H1 (cell line): ENCODE data around the gene INPP5B. TPM values are rescaled to one million over a fixed set of nuclear protein-coding genes. Genes with fewer than 3 reads are reported as not detected.

Experiments used
- BCL11A ChIP-seq, 2 experiments: IDR thresholded peaks; one replicate each; pipeline ENCODE4 v1.6.1; 2011; ENCODE audit warnings: low read depth in 2 of 2, low read length in 2 of 2, mild to moderate bottlenecking in 2 of 2
- HDAC2 ChIP-seq, 2 experiments: fragments of 300-600 bp in 1 of 2; sonication (generic) in 1 of 2; IDR thresholded peaks; 2 replicates each; pipeline ENCODE4 v1.6.1; 2011 to 2012; ENCODE audit warnings: low read depth in 2 of 2, low read length in 2 of 2, mild to moderate bottlenecking in 2 of 2, moderate library complexity in 2 of 2, borderline replicate concordance in 1 of 2, inconsistent platforms in 1 of 2
- RAD21 ChIP-seq, 2 experiments: IDR thresholded peaks in 1 of 2; conservative IDR thresholded peaks in 1 of 2; 2 replicates each; pipeline ENCODE4 v1.6.1; 2011; ENCODE audit warnings: low read depth in 2 of 2, low read length in 2 of 2, improper control_type of control experiment in 1 of 2, inconsistent platforms in 1 of 2, mild to moderate bottlenecking in 1 of 2, moderate library complexity in 1 of 2
- RNF2 ChIP-seq: fragments of 200-900, 300-1000 bp; sonication (generic); IDR thresholded peaks from 2 replicates; pipeline ENCODE4 v1.7.1; 2016; ENCODE audit warnings: borderline replicate concordance, low read depth, mild to moderate bottlenecking, antibody characterized with exemption, low read length; ENCODE audit not compliant: poor library complexity, severe bottlenecking; ENCODE audit errors: missing control alignments
- RXRA ChIP-seq: IDR thresholded peaks from 2 replicates; pipeline ENCODE4 v1.6.1; 2011; ENCODE audit warnings: low read depth, mild to moderate bottlenecking, low read length, moderate library complexity; ENCODE audit not compliant: insufficient read depth
- USF2 ChIP-seq: IDR thresholded peaks from 2 replicates; pipeline ENCODE4 v1.6.1; 2011; ENCODE audit warnings: low read length, improper control_type of control experiment
- YY1 ChIP-seq: IDR thresholded peaks from 2 replicates; pipeline ENCODE4 v1.6.1; 2011; ENCODE audit warnings: low read depth, mild to moderate bottlenecking, low read length
- polyA plus RNA-seq, 7 experiments: library from polyadenylated mRNA; depleted of rRNA in 3 of 7; stranded (reverse) in 5 of 7; unstranded in 2 of 7; fragments of >200 nt in 5 of 7; fragments of 200-250 nt in 2 of 7; gene quantifications; 1 replicate in 5 of 7; 2 replicates in 1 of 7; 4 replicates in 1 of 7; pipeline versions ENCODE4 v1.2.1 to v1.2.3, GENCODE V29; 2011 to 2013; ENCODE audit warnings: missing spikeins in 2 of 7, mixed read lengths in 2 of 7
- total RNA-seq: library from RNA; stranded (reverse); fragmentation: NEBNext Ultra II Directional; extraction: Animal tissue kit (Norgen Biotek cat#: 25700); gene quantifications from 2 replicates; pipeline ENCODE4 v1.2.1, GENCODE V29; 2021

INPP5B gene
- total and polyA plus RNA-seq, 2 of the 8 experiments (the other 6 are each of a cell fraction or from before 2014, with no cell fraction given) = 14.0 to 23.7 TPM

- TF ChIP-seq RAD21 (IDR thresholded peaks at IDR 0.05 in 1 of 2, conservative IDR thresholded peaks at IDR 0.05 in 1 of 2; ENCODE audit: low read depth in 2 of 2, low read length in 2 of 2) (no peak), RXRA (no peak), HDAC2 (IDR thresholded peaks at IDR 0.05; ENCODE audit: borderline replicate concordance in 1 of 2, low read depth in 2 of 2, low read length in 2 of 2) (no peak), USF2 (no peak), RNF2 (no peak), YY1 (no peak), BCL11A (IDR thresholded peaks at IDR 0.05; ENCODE audit: low read depth in 2 of 2, low read length in 2 of 2) (no peak)
Measured at GRCh38 chr1:37892151-37893047, 54.5 kb downstream of the INPP5B start (continued).
